Stimulated activated CD8-positive, alpha-beta memory T cell treated with anti-CD3 and anti-CD28 coated beads, Interleukin-12 subunit alpha, Interleukin-12 subunit beta, amount 100 ng/mL, for 1 hour (primary cell): ENCODE data around the gene ATP8B4.
"Not testable (repeated sequence)": the region's sequence is repeated elsewhere in the genome, so short reads cannot be mapped to it uniquely, and the experiment has no call there.

Experiments used
- DNase-seq: peaks from one replicate; pipeline ENCODE4 v3.0.0-alpha.2; 2020; ENCODE audit warnings: low read depth

The ATP8B4 gene

GRCh38 chr15:50119063-50120040 lies at the start of gene ATP8B4:
Gene ATP8B4 (minus strand): TSS chr15:50119233. CDS start chr15:50106966, 12,267 bp downstream.
- no peak for DNase-seq

GRCh38 chr15:50168379-50168778 lies 49.3 kb upstream of the ATP8B4 start:
- no peak for DNase-seq

- DNase-seq, result no peak
Measured at GRCh38 chr15:50167110-50167509, 48.1 kb upstream of the ATP8B4 start.

- DNase-seq, result no peak
Measured at GRCh38 chr15:50166216-50166615, 47.2 kb upstream of the ATP8B4 start.

GRCh38 chr15:50164458-50164857 lies 45.4 kb upstream of the ATP8B4 start:
- no peak for DNase-seq

GRCh38 chr15:50163719-50164410 lies 44.8 kb upstream of the ATP8B4 start:
- DNase-seq, result no peak

- DNase-seq, result no peak
Measured at GRCh38 chr15:50162969-50163718, 44.1 kb upstream of the ATP8B4 start.

GRCh38 chr15:50158236-50158635 lies 39.2 kb upstream of the ATP8B4 start:
- not testable (repeated sequence) for DNase-seq

- no peak for DNase-seq
Measured at GRCh38 chr15:50151476-50151875, 32.4 kb upstream of the ATP8B4 start.

- no peak for DNase-seq
Measured at GRCh38 chr15:50150851-50151250, 31.8 kb upstream of the ATP8B4 start.

- no peak for DNase-seq
Measured at GRCh38 chr15:50150349-50150748, 31.3 kb upstream of the ATP8B4 start.

GRCh38 chr15:50149090-50149489 lies 30.1 kb upstream of the ATP8B4 start:
- no peak for DNase-seq

- no peak for DNase-seq
Measured at GRCh38 chr15:50148362-50148963, 29.4 kb upstream of the ATP8B4 start.

- no peak for DNase-seq
Measured at GRCh38 chr15:50146632-50147031, 27.6 kb upstream of the ATP8B4 start.

- DNase-seq, result no peak
Measured at GRCh38 chr15:50145451-50145872, 26.4 kb upstream of the ATP8B4 start.

- DNase-seq, result no peak
Measured at GRCh38 chr15:50144341-50145120, 25.5 kb upstream of the ATP8B4 start.

- no peak for DNase-seq
Measured at GRCh38 chr15:50143255-50143860, 24.3 kb upstream of the ATP8B4 start.

GRCh38 chr15:50141856-50142255 lies 22.8 kb upstream of the ATP8B4 start:
- DNase-seq, result no peak

- DNase-seq, result no peak
Measured at GRCh38 chr15:50140983-50141382, 21.9 kb upstream of the ATP8B4 start.

- no peak for DNase-seq
Measured at GRCh38 chr15:50140098-50140497, 21.1 kb upstream of the ATP8B4 start.

GRCh38 chr15:50138391-50138790 lies 19.4 kb upstream of the ATP8B4 start:
- no peak for DNase-seq
